Hepatocyte (in vitro differentiated cells): ENCODE results near the gene PARVG. TPM values are rescaled to one million over a fixed set of nuclear protein-coding genes. Genes with fewer than 3 reads are reported as not detected.
"Not testable (repeated sequence)": the region's sequence is repeated elsewhere in the genome, so short reads cannot be mapped to it uniquely, and the experiment has no call there.

ENCODE experiments used
- DNase-seq: peaks from one replicate; pipeline ENCODE4 v3.0.0-alpha.2; 2016; ENCODE audit warnings: low spot score
- H2AFZ ChIP-seq: fragments of 200-600 bp; sonication (generic); 2 replicates; pipeline ENCODE4 v1.6.0; 2016; ENCODE audit warnings: antibody characterized with exemption, mild to moderate bottlenecking
- H3K27ac ChIP-seq: fragments of 200-600 bp; sonication (generic); 2 replicates; pipeline ENCODE4 v1.5.1; 2016; ENCODE audit warnings: mild to moderate bottlenecking
- H3K27me3 ChIP-seq: fragments of 200-600 bp; sonication (generic); 2 replicates; pipeline ENCODE4 v1.6.1; 2016
- H3K36me3 ChIP-seq: fragments of 200-600 bp; sonication (generic); replicated peaks from 2 replicates; pipeline ENCODE4 v1.5.1; 2016; ENCODE audit warnings: low read depth; ENCODE audit not compliant: insufficient read depth
- H3K4me1 ChIP-seq: fragments of 200-600 bp; sonication (generic); 2 replicates; pipeline ENCODE4 v1.5.1; 2016; ENCODE audit warnings: mild to moderate bottlenecking, moderate library complexity; ENCODE audit not compliant: insufficient read depth
- H3K4me2 ChIP-seq: fragments of 200-600 bp; sonication (generic); 2 replicates; pipeline ENCODE4 v1.6.0; 2016
- H3K4me3 ChIP-seq: fragments of 200-600 bp; sonication (generic); 2 replicates; pipeline ENCODE4 v1.5.1; 2016; ENCODE audit warnings: mild to moderate bottlenecking
- H3K79me2 ChIP-seq: fragments of 200-600 bp; sonication (generic); 2 replicates; pipeline ENCODE4 v1.6.0; 2017; ENCODE audit warnings: mild to moderate bottlenecking
- H3K9me2 ChIP-seq: fragments of 200-600 bp; sonication (generic); replicated peaks from 2 replicates; pipeline ENCODE4 v1.6.0; 2017; ENCODE audit warnings: mild to moderate bottlenecking; ENCODE audit not compliant: insufficient read depth
- H3K9me3 ChIP-seq: fragments of 200-600 bp; sonication (generic); 2 replicates; pipeline ENCODE4 v1.5.1; 2016; ENCODE audit warnings: low read depth, mild to moderate bottlenecking
- H4K20me1 ChIP-seq: fragments of 200-600 bp; sonication (generic); 2 replicates; pipeline ENCODE4 v1.6.0; 2016; ENCODE audit warnings: mild to moderate bottlenecking; ENCODE audit not compliant: insufficient read depth, poor library complexity, severe bottlenecking
- CTCF ChIP-seq: fragments of 200-600 bp; sonication (generic); IDR thresholded peaks from 2 replicates; pipeline ENCODE4 v1.5.1; 2016; ENCODE audit warnings: antibody characterized with exemption, mild to moderate bottlenecking; ENCODE audit not compliant: poor library complexity
- EZH2 ChIP-seq: fragments of 200-600 bp; sonication (generic); IDR thresholded peaks from 2 replicates; pipeline ENCODE4 v1.6.1; 2016; ENCODE audit warnings: antibody characterized with exemption, mild to moderate bottlenecking, borderline replicate concordance
- EZH2phosphoT487 ChIP-seq: fragments of 200-600 bp; sonication (generic); IDR thresholded peaks from one replicate; pipeline ENCODE4 v1.6.1; 2018; ENCODE audit warnings: antibody characterized with exemption, mild to moderate bottlenecking, low read depth, moderate library complexity; ENCODE audit not compliant: unreplicated experiment, severe bottlenecking
- WGBS: methylation state at CpG from one replicate; pipeline ENCODE4 v1.1.6; 2016; ENCODE audit warnings: low lambda C conversion rate; ENCODE audit errors: missing lambda C conversion rate; 5-methylcytosine and 5-hydroxymethylcytosine counted together
- polyA plus RNA-seq: library from polyadenylated mRNA; unstranded; fragments of >200 nt; fragmentation: Nextera tagmentation; extraction: Ambion mirVana; gene quantifications from 2 replicates; pipeline ENCODE4 v1.2.1, GENCODE V29; 2016
- total RNA-seq: library from RNA; depleted of rRNA; stranded (reverse); fragments of >200 nt; gene quantifications from 2 replicates; pipeline ENCODE4 v1.2.3, GENCODE V29; 2014

Gene PARVG
- total and polyA plus RNA-seq, 2 experiments from 2014 or later = 0.77 to 1.00 TPM

GRCh38 chr22:44231233-44231632 lies 50.5 kb downstream of the PARVG start:
- Histone ChIP-seq H3K9me2 (no peaks in the 10 kb centered on the region), H3K4me3 (no peak overlapping the region), H3K27me3 (no peaks in the 10 kb centered on the region), H3K9me3 (no peaks in the 10 kb centered on the region), H3K79me2 (no peaks in the 10 kb centered on the region), H2AFZ (no peak overlapping the region), H3K4me1 (no peaks in the 10 kb centered on the region), H3K36me3 (no peaks in the 10 kb centered on the region), H3K27ac (no peak overlapping the region), H4K20me1 (no peaks in the 10 kb centered on the region), H3K4me2 (no peak overlapping the region)
- WGBS = 90% methylated on average over 4 of the region's 4 CpGs
- no peak for DNase-seq
- TF ChIP-seq EZH2 (no peak), CTCF (no peak), EZH2phosphoT487 (no peak)

- H3K27ac ChIP-seq, H3K9me3 ChIP-seq, H3K4me1 ChIP-seq, H3K36me3 ChIP-seq, H3K9me2 ChIP-seq, H3K4me3 ChIP-seq, H2AFZ ChIP-seq, H3K27me3 ChIP-seq, H4K20me1 ChIP-seq, H3K79me2 ChIP-seq, DNase-seq, H3K4me2 ChIP-seq: not testable (repeated sequence)
- 96% methylated on average over 12 of the region's 12 CpGs for WGBS
These were observed 53.6 kb downstream of the PARVG start for GRCh38 chr22:44234372-44234771.

- H3K27ac ChIP-seq = no peak overlapping the region
- no peak overlapping the region for H3K4me2 ChIP-seq
- H3K4me1 ChIP-seq = no peaks in the 10 kb centered on the region
- no peak overlapping the region for H2AFZ ChIP-seq
- no peak for DNase-seq
- H3K9me2 ChIP-seq = no peaks in the 10 kb centered on the region
- no peaks in the 10 kb centered on the region for H3K79me2 ChIP-seq
- TF ChIP-seq EZH2phosphoT487 = no peak
- no peak for TF ChIP-seq CTCF
- no peak for TF ChIP-seq EZH2
- H3K9me3 ChIP-seq = no peaks in the 10 kb centered on the region
- no peaks in the 10 kb centered on the region for H3K36me3 ChIP-seq
- no peaks in the 10 kb centered on the region for H4K20me1 ChIP-seq
- no peak overlapping the region for H3K4me3 ChIP-seq
- H3K27me3 ChIP-seq = no peaks in the 10 kb centered on the region
These were observed 56.6 kb downstream of the PARVG start for GRCh38 chr22:44237290-44237689.

- not testable (repeated sequence) for H3K9me2 ChIP-seq, H3K4me2 ChIP-seq, H3K79me2 ChIP-seq, H4K20me1 ChIP-seq, H2AFZ ChIP-seq, H3K4me3 ChIP-seq, H3K4me1 ChIP-seq, H3K9me3 ChIP-seq, H3K27ac ChIP-seq, H3K36me3 ChIP-seq, H3K27me3 ChIP-seq, DNase-seq
- WGBS = 87% methylated on average over 3 of the region's 3 CpGs
These were observed 60.4 kb downstream of the PARVG start for GRCh38 chr22:44241121-44241520.
